Measurements from ENCODE around the gene USH2A. TPM values are rescaled to one million over a fixed set of nuclear protein-coding genes. Genes with fewer than 3 reads are reported as not detected.

The USH2A gene
- total RNA-seq, 1 donor from 2014 or later = 0.14 TPM

DNA sequence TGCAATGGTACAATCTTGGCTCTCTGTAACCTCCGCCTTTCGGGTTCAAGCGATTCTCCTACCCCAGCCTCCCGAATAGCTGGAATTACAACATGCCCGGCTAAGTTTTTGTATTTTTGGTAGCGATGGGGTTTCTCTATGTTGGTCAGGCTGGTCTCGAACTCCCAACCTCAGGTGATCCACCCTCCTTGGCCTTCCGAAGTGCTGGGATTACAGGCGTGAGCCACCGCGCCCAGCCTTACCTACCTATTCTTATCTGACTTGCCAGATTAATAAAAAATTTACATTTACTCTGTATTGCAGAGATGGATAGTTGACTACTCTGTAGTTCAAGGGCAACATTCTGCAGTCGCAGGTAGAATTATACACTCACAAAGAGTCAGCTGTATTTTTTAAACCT lies 496.6 kb downstream of the USH2A start:
- no peak overlapping the region for H3K27ac Mint-ChIP-seq (ENCODE audit: unreplicated experiment)
- no peak overlapping the region for H3K4me3 Mint-ChIP-seq
- H3K4me1 Mint-ChIP-seq = peaks cover 14% of the 10 kb centered on the region
- TF ChIP-seq, protein P1, sequence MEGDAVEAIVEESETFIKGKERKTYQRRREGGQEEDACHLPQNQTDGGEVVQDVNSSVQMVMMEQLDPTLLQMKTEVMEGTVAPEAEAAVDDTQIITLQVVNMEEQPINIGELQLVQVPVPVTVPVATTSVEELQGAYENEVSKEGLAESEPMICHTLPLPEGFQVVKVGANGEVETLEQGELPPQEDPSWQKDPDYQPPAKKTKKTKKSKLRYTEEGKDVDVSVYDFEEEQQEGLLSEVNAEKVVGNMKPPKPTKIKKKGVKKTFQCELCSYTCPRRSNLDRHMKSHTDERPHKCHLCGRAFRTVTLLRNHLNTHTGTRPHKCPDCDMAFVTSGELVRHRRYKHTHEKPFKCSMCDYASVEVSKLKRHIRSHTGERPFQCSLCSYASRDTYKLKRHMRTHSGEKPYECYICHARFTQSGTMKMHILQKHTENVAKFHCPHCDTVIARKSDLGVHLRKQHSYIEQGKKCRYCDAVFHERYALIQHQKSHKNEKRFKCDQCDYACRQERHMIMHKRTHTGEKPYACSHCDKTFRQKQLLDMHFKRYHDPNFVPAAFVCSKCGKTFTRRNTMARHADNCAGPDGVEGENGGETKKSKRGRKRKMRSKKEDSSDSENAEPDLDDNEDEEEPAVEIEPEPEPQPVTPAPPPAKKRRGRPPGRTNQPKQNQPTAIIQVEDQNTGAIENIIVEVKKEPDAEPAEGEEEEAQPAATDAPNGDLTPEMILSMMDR (conservative IDR thresholded peaks at IDR 0.05) = no peak
- H3K9me3 Mint-ChIP-seq = no peaks in the 10 kb centered on the region
- no peak for DNase-seq (ENCODE audit: low read depth, low spot score)
- H3K27me3 Mint-ChIP-seq (ENCODE audit: low read depth) = no peaks in the 10 kb centered on the region
- no peaks in the 10 kb centered on the region for H3K36me3 Mint-ChIP-seq (ENCODE audit: low read depth)

DNA sequence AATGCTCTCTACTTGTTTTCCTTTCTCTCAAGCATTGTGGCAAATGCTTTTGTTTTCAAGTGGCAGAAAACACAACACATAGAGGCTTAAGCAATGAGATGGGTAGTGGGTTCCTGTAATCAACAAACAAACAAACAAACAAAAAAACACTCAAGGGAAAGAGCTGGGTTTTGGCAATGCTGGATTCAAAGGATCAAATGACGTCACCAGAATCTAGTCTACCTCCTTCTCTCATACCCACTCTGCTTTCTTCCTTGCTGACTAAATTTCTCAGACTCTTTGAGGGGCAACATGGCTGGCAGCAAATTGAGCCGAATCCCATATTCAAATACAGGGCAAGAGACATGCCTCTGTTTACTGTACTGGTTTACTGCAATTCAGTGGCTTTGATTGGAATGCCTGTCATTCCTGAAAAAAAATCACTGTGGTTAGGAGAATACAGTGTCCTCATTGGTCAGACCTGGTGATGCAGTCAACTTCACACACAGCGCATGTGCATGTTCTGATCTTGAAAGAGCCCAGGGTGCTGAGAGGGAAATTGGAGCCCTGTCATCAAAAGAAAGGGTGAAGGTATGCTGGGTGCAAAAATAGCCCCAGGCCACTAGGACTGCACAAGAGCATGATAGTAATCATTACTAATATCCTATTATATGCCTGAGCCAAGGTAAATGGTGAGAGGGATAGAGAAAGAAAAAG lies 500.0 kb downstream of the USH2A start:
- Mint-ChIP-seq H3K36me3 (ENCODE audit: low read depth) (no peaks in the 10 kb centered on the region), H3K27ac (ENCODE audit: unreplicated experiment) (no peak overlapping the region), H3K9me3 (no peaks in the 10 kb centered on the region), H3K4me1 (no peaks in the 10 kb centered on the region), H3K27me3 (ENCODE audit: low read depth) (no peaks in the 10 kb centered on the region), H3K4me3 (no peak overlapping the region)
- DNase-seq (ENCODE audit: low read depth, low spot score) = no peak
- TF ChIP-seq, protein P1 (conservative IDR thresholded peaks at IDR 0.05) = no peak

DNA sequence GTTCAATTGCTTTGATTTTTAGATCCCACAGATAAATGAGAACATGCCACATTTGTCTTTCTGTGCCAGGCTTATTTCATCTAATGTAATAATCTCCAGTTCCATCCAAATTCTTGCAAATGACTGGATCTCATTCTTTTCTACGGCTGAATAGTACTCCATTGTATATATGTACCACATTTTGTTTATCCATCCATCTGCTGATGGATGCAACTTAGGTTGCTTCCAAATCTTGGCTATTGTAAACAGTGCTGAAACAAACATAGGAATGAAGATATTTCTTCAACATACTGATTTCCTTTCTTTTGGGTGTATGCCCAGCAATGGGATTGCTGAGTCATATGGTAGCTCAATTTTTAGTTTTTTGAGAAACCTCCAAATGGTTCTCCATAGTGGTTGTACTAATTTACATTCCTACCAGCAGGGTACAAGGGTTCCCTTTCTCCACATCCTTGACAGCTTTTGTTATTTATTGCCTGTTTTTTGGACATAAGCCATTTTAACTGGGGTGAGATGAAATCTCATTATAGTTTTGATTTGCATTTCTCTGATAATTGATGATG lies 511.8 kb downstream of the USH2A start:
- H3K27me3 Mint-ChIP-seq (ENCODE audit: low read depth) = no peaks in the 10 kb centered on the region
- no peaks in the 10 kb centered on the region for H3K4me1 Mint-ChIP-seq
- DNase-seq (ENCODE audit: low read depth, low spot score) = no peak
- TF ChIP-seq, protein P1 (conservative IDR thresholded peaks at IDR 0.05) = peak; percentile 32
- H3K27ac Mint-ChIP-seq (ENCODE audit: unreplicated experiment) = no peak overlapping the region
- H3K36me3 Mint-ChIP-seq (ENCODE audit: low read depth) = no peaks in the 10 kb centered on the region
- H3K4me3 Mint-ChIP-seq = no peak overlapping the region
- peaks cover 5% of the 10 kb centered on the region for H3K9me3 Mint-ChIP-seq

DNA sequence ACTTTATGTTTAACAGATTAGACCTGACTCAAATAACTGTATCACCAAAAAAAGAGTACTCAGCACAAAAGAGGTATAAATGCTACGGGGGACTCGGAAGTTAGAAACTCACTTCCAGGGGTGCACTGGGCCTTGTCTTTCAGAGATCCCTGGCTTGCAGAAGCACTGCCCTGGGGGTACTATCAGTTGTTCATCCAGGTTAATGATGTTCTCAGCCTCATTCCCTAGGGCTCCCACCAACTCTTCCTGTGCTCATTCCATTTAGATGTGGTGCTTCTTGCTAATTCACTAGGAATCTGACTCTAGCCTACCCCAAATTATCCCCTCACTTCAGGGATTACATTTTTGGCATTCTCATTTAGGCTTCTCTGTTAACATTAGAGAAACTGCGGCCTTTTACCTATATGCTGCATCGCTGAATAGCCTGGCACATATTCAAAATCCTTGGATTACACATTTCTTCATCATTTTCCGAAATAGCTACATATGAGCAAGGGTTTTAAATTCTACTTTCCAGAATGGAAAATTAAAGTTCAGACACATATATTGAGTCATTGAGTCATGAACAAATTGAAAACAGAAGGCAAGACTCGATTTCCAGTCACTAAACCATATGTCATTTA lies 517.6 kb downstream of the USH2A start:
- H3K27me3 Mint-ChIP-seq (ENCODE audit: low read depth) = no peaks in the 10 kb centered on the region
- no peak for DNase-seq (ENCODE audit: low read depth, low spot score)
- H3K4me1 Mint-ChIP-seq = no peaks in the 10 kb centered on the region
- H3K4me3 Mint-ChIP-seq = no peak overlapping the region
- no peaks in the 10 kb centered on the region for H3K9me3 Mint-ChIP-seq
- TF ChIP-seq, protein P1 (conservative IDR thresholded peaks at IDR 0.05) = no peak
- no peak overlapping the region for H3K27ac Mint-ChIP-seq (ENCODE audit: unreplicated experiment)
- no peaks in the 10 kb centered on the region for H3K36me3 Mint-ChIP-seq (ENCODE audit: low read depth)

DNA sequence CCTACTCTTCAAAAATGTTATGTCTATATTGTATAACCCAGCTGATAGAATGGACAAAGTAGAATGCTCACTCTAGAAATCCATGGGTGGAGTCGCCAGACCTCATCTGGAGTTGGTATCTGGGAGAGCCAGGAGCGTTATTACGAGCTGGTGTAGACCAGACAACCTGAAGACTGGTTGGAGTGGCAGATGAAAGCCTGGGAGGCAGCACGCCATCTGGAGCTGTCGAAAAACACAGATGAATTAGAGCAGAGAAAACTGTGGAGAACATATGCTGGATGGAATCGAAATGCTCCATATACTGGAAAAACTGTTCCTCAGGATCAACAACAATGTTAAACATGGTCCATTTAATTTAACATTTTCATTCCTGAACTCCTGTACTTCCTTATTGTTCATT lies 522.6 kb downstream of the USH2A start:
- Mint-ChIP-seq H3K27me3 (ENCODE audit: low read depth) (no peaks in the 10 kb centered on the region), H3K4me3 (no peak overlapping the region), H3K4me1 (no peaks in the 10 kb centered on the region), H3K27ac (ENCODE audit: unreplicated experiment) (no peak overlapping the region), H3K9me3 (no peaks in the 10 kb centered on the region), H3K36me3 (ENCODE audit: low read depth) (no peaks in the 10 kb centered on the region)
- no peak for DNase-seq (ENCODE audit: low read depth, low spot score)
- TF ChIP-seq, protein P1 (conservative IDR thresholded peaks at IDR 0.05) = no peak

Measured in neural crest cell (in vitro differentiated cells).